Keratinocyte (primary cell): ENCODE measurements around the gene TTC4.

ENCODE experiments used
- CTCF ChIP-seq, 3 experiments: IDR thresholded peaks in 1 of 3; conservative IDR thresholded peaks in 1 of 3; optimal IDR thresholded peaks in 1 of 3; 2 replicates in 2 of 3; 3 replicates in 1 of 3; pipeline versions ENCODE3 to v1.5.1; 2011; ENCODE audit warnings: low read length in 3 of 3, mild to moderate bottlenecking in 3 of 3, moderate library complexity in 2 of 3, control low read depth in 1 of 3, inconsistent platforms in 1 of 3; ENCODE audit not compliant: insufficient read depth in 2 of 3; ENCODE audit errors: extremely low read depth in 1 of 3
- EZH2 ChIP-seq: IDR thresholded peaks from one replicate; pipeline ENCODE4 v1.6.1; 2012; ENCODE audit warnings: inconsistent platforms, mild to moderate bottlenecking, low read length, moderate library complexity

- TF ChIP-seq CTCF (optimal IDR thresholded peaks at IDR 0.05 in 1 of 3, IDR thresholded peaks at IDR 0.05 in 1 of 3, conservative IDR thresholded peaks at IDR 0.05 in 1 of 3; ENCODE audit: extremely low read depth in 1 of 3, insufficient read depth in 2 of 3, low read length in 3 of 3) (no peak), EZH2 (no peak)
Measured at GRCh38 chr1:54710841-54711240, 4.8 kb upstream of the TTC4 start.
